B cell (primary cell): ENCODE results near the gene GUCY2F.

Experiments
- CTCF ChIP-seq: fragments of 200-600 bp; IDR thresholded peaks from one replicate; pipeline ENCODE4 v1.8.0; 2022; ENCODE audit warnings: antibody characterized with exemption, mild to moderate bottlenecking
- EZH2 ChIP-seq: IDR thresholded peaks from 2 replicates; pipeline ENCODE4 v1.6.1; 2012; ENCODE audit warnings: borderline replicate concordance, low read depth, mild to moderate bottlenecking, moderate library complexity, low read length; ENCODE audit not compliant: insufficient read depth, poor library complexity, severe bottlenecking

GRCh38 chrX:109373468-109373867 lies 108.4 kb downstream of the GUCY2F start:
- TF ChIP-seq CTCF (no peak), EZH2 (no peak)
